Tibial nerve (tissue), 4 donors: ENCODE results near the gene NSFL1C.

Source experiments
- EP300 ChIP-seq, 2 donors: sonication (generic); formaldehyde crosslinking; IDR thresholded peaks; one replicate each; pipeline ENCODE4 v1.6.1; 2017; ENCODE audit warnings: antibody characterized with exemption in 2 of 2, mild to moderate bottlenecking in 1 of 2
- TF ChIP-seq, protein P1 (sequence below), 5 experiments: fragments of 200-600 bp in 3 of 5; fragments of 450-650 bp in 2 of 5; sonication (generic) in 3 of 5; IDR thresholded peaks; one replicate each; pipeline ENCODE4 v1.5.1; 2016 to 2019; ENCODE audit warnings: antibody characterized with exemption in 5 of 5, mild to moderate bottlenecking in 3 of 5, moderate library complexity in 2 of 5

DNA sequence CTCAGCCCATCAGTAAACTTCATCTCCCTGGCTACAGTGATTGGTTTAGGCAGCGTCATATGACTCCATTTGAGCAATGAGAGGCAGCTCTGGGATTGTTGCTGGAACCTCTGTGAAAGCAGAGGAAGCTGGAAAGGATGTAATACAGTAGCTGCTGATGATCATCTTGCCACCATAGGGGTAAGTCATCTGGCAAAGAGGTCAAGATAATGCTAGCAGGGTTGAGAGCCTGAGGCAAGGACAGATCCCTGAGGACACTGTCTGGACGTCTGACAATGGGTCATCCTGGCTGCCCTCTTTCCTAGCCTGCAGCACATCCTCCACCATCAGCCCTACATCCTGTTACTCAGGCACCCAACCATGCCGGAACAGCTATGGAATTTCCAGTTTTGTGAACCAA lies 48.3 kb downstream of the NSFL1C start:
- TF ChIP-seq, protein P1, sequence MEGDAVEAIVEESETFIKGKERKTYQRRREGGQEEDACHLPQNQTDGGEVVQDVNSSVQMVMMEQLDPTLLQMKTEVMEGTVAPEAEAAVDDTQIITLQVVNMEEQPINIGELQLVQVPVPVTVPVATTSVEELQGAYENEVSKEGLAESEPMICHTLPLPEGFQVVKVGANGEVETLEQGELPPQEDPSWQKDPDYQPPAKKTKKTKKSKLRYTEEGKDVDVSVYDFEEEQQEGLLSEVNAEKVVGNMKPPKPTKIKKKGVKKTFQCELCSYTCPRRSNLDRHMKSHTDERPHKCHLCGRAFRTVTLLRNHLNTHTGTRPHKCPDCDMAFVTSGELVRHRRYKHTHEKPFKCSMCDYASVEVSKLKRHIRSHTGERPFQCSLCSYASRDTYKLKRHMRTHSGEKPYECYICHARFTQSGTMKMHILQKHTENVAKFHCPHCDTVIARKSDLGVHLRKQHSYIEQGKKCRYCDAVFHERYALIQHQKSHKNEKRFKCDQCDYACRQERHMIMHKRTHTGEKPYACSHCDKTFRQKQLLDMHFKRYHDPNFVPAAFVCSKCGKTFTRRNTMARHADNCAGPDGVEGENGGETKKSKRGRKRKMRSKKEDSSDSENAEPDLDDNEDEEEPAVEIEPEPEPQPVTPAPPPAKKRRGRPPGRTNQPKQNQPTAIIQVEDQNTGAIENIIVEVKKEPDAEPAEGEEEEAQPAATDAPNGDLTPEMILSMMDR (IDR thresholded peaks at IDR 0.05) = no peak
- no peak for TF ChIP-seq EP300 (IDR thresholded peaks at IDR 0.05)
